ENCODE results near the gene NSG1.

NSG1 gene

DNA sequence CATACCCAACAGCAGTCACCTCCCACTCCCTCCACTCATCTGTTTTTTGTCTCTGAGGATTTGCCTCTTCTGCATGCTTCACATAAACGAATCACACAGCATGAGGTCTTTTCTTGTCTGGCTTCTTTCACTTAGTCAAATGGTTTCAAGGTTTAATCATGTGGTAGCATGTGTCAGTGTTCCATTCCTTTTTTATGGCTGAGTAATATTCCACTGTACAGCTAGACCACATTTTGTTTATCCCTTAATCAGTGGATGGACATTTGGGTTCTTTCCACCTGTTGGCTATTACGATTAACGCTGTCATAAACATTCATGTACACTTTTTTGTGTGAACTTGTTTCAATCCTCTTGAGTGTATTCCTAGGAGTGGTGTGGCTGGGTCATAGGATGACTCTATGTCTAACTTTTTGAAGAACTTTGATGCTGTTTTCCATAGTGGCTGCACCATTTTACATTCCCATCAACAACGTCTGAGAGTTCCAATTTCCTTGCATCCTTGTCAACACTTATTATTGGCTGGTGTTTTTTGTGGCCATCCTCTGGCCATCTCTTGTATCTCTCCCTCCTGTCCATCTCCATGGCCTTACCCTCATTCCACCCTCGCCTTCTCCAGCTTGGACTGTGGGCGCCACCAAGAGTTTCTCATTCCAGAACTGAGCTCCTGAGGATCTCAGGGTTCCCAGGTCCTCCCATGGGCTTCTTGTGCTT lies 12.4 kb upstream of the NSG1 start:
- DNase-seq, result no peak

DNA sequence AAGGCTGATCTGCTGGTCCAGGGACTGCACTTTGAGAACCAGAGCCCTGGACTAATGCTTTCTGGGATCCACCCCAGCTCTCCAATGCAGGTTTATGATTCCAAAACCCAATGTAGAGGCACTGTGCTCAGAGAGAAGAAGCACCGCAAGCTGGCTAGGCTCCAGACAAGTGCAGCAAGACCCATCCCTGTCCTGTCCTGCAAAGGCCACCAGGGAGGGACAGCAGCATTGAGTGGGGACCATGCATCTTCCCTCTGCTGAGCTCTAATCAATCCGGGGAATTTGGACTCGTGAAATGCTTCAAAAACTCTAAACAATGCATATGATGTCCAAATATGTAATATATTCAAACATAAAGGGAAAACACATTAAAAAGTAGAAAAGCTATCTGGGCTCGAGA lies 10.8 kb upstream of the NSG1 start:
- no peak for DNase-seq

DNA sequence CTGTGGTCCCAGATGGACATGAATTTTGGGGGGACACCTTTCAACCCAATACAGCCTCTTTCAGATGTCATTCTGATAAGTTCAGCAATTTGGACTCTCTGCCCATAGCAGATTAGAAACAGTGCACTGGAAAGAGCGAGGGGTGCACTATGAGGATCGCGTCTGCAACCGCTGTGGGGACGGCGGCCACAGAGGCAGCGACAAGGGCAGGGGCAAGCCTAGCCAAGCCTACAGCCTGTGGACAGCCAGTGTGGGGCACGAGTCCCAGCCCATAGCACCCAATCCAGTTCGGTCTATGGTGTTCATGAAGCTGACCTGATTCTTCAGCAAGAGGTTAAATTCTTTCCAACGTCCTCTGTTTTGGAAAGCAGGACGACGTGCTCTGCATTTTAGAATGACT lies 9.7 kb upstream of the NSG1 start:
- DNase-seq, result no peak

DNA sequence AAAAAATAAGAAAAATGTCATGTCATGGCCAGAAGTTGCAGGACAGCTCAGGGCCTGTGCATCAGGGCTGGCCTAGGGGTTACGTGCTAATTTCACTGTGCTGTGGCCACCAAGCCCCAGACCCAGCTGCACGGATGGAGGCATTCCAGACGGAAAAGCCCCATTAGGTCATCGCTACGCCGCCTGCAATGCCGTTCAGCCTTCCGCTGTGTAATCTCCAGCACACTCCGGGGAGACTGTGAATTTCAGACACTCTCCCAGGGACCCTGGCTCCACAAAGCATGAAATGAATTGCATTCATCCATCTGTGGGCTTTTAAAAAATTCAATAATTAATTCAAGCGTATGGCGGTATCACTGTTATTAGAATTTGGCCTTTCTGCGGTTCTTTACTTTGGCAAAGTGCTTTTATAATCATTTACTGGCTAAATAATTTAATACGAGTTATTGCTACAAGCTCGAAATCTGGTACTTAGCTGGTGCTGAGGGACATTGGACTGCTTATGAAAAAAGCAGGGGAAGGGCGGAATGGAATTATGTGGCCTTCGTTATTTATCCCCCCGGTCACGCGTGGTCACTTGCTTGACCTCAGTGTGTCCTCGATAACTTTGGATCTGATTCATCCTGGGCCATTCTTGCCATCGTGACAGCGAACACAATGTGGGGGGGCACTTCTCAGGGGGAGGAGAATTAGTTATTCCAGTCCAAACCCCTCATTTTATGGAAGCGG lies 9.0 kb upstream of the NSG1 start:
- no peak for DNase-seq

DNA sequence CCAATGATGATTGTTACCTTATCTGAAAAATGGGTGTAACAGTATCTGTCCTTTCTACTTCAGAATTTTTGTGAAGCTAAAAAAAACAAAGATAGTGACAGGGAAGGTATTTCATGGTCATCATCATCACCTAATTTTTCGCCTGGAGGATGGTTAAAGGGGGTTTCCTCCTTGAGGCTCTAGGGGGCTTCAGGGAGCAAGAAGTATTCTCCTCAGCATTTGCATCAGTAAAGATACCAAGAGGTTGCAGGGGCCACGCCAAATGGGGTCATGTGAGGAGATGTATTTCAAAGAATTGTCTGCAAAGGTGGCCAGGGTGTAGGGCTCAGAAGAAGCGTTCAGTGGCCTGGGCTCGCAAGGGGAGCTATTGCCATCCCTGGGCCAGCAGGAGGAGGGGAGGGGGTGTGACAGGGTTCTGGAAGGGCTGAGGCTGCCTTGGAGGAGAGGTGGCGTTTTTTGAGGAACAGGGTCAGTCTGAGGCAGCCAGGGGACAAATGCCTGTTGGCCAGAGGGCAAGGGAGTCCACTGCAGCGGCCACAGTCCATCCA lies 7.3 kb upstream of the NSG1 start:
- no peak for DNase-seq

DNA sequence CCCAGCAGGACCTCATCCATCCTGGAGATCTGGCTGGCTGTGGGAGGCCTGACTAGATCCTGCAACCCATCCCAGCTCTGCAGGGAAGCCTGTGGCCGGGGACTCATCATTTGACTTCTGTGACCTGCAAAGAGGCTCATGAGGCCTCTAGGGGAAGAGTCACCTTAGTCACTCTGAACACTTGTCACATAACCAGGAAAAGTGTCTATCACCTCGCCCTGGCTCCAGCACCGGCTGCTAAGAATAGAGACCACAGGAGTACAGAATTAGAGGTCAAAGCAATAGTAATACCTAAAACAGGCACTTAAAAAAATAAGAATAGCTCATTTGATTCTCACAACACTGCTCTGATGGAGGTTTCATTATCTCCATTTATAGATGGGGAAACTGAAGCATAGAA lies 3.8 kb upstream of the NSG1 start:
- DNase-seq, result no peak

DNA sequence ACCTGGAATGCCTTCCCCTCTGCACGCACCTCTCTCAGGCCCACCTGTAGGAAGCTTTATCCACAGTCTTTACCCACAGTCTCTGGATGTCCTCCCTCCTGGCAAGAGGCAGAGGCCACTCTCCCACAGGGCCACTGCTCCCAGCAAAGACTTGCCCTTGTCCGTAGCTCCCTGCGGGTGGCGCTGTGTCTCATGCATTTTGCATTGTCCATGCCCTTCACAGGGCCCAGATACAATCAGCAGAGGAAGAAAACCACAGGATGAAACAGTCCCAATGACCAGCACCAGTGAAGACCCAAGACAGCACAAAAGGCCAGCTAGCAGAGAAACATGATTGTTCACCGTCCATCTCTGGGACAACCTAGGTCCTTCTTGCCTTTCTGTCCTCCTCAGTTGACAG lies 2.1 kb upstream of the NSG1 start:
- no peak for DNase-seq

DNA sequence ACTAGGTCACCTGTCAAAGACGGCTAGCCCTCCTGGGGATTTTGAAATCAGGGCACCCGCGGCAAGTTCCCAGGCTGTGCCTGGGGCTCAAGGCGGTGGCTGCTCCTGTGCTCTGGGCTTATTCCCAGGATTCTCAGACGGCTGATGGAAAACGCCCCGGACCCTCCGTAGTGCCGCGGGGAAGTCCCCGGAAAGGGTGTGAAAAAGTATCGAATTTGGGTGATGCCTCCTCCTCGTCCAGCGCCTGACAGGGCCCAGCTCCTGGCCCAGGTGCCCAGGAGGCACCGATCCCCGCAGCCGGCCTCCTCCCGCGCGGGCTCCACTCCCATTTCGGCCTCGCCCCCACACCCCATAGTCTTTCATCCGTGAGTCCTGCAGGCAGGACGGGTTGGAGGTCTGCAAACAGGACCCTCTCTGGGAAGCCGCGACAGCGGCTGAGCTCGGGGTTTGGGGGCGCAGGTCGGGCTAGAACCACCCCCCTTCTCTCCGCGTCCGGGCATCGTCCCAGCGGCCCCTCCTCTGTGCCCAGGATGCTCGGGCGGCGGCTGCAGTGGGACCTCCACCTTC lies 1.1 kb upstream of the NSG1 start:
- no peak for DNase-seq

DNA sequence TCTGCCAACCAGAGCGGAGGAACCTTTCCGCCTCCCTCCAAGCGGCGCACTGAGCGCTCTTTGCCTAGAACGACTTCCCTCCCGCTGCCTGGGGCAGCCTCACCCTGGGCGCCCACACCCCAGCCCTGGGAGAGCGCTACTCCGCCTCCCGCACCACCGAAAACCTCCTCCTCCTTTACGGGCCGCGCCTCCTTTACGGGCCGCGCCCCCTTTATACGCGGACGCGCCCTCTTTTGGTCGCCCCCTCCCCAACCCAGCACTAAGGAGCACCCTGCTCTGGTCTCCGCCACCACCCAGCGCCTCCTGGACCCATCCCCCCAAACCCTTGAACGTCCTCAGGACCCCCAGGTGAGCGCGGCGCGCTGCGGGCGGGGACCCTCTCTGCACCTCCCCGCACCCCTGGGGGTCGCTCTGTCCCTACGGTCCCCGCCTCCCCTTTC lies 586 bp upstream of the NSG1 start:
- no peak for DNase-seq

DNA sequence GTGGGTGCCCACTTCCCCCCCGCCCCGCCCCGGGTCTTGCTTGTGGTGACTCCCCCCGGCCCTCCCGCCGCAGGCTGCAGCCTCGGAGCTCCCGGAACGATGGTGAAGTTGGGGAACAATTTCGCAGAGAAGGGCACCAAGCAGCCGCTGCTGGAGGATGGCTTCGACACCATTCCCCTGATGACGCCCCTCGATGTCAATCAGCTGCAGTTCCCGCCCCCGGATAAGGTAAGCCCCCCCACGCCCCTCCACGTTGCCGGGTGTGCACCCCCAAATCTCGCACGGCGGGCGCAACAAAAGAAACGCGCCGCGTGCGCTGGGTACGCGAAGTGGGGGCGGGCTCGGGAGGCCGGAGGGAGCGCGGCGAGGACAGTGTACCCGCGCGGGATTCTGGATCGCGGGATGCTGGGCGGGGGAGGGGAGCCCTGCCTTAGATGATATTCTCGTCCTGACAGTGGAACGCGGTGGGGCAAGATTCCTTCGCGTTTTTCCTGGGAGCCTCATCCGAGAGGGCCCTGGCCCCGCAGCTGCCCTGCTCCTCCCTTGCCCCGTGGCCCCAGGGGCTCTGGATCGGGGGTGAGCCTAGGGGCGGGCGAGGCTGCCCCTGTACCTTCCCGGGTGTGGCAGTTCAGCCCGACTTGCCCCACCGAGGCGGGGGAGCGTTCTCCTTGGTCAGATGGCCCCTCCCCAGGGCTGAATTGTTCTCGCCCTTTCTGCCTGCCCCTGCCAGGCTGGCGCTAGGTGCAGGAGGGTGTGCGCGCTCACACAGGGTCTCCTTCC lies 819 bp downstream of the NSG1 start:
- DNase-seq, result no peak

DNA sequence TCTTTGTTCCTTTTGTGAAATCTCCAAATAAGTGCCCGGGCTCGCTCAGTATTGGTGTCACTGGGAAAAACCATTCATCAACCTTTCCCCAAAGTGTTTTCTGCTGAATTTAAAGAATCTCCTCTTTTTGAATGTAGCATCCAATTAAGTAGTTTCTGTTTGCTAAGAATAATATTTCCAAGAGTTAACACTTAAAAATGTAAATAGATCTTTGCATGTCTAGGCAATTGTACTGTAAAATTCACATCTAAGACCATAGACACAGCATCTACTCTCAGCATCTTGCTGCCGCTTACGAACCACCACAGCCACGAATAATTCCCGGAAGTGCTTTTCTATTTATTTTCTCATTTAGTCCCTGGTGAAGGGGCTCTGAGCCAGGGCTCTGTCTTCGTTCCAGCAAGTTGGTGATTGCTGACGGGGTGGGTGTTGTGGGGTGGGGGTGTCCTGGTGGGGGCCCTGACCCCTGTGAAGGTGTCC lies 1.4 kb downstream of the NSG1 start:
- no peak for DNase-seq

DNA sequence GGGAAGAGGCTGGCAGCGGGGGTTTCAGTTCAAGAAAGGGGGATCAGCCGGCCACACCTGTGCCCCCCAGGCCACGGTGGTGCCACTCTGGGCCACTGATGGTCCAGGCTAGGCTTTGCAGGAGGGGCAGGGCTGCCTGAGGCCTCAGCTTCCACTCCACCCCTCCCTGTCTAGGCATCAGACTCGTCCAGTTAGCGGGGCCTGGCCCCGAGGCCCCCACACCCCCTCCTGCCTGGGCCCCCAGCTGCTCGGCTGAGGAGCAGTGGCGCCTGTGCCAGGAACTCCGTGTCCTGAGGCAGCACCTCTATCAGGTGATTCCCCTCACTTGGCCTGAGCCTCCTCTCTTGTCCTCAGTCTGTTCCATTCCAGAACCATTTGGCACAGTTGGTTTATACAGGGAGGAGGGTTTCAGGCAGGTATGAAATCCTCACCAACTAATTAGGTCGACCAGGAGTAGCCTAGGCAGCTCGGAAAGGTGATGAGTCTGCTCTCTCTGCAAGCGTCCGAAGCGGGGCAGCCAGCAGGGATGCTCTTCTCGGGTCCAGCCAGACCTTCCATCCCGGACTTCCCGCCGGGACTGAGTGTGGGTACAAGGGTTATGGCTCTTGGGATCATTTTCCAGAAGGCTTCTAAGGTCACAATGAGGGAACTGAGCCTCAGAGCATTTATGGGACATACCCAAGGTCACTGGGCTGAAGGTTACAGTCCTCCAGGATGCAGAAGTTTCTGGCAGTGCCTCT lies 2.1 kb downstream of the NSG1 start:
- DNase-seq, result no peak

DNA sequence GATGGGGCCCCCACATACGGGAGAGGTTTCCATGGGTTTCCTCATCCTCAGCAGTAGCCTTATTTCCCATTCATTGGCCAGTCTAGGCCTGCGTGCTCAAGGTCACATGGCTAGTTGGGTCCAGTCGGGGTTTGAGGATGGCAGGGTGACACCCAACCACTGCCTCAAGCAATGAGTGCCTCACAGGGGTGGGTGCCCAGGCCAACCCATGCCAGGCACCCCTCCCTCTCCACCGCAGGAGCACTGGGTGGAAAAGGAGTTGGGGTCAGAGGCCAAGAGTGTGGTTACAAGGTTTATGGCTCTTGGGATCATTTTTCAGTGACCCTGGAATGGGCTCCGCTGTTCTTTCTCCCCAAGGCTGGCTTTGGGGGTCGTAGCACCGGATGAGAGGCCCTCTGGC lies 3.1 kb downstream of the NSG1 start:
- DNase-seq, result no peak

DNA sequence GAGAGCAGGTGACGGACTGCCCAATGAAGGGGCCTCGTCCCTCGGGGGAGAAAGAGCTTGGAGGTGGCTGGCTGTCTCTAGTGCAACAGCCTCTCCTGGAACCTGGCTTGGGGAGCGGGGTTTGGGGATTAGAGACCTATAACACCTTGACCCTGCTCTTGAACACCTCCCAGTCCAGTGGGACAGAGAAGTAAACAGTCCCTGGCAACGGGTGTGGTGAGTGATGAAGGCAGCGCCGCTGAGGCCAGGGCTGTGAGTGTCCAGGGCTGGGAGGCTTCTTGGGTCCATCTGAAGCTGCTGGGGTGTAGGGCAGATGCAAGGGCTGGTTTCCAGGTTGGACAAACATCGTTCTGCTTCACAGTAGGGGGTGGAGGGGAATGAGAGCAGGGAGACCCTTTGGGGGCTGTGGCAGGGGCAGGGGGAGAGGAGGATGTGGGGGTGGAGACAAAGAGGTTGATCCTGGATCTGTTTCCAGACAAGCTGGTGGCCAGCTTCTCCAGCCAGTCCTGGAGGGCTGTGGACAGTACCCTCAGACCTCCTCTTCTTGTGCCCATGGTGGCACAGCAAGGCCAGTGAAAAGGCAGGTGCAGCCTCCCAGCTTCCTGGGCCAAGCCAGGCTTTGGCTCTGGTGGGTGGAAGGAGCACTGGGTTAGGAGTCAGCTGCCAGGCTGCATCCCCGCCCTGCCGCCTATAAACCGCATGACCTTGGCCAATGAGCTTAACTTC lies 3.8 kb downstream of the NSG1 start:
- DNase-seq, result no peak

DNA sequence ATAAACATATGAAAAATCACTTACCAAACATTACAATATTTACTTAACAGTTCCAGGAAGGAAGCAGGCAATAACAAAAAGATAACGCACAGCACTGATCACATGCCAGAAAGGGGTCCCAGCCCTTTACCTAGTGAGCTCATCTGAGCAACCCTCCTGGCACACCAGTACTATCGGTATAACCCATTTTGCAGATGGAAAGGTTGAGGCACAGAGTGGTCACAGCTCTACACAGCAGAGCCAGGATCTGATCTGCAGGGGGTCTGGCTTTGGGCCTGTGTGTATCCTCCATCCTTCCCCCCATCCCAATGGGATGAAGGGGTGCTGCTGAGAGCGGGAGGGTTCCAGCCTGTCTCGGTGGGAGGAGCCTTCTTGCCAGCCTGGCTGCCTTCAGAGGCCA lies 5.0 kb downstream of the NSG1 start:
- no peak for DNase-seq

DNA sequence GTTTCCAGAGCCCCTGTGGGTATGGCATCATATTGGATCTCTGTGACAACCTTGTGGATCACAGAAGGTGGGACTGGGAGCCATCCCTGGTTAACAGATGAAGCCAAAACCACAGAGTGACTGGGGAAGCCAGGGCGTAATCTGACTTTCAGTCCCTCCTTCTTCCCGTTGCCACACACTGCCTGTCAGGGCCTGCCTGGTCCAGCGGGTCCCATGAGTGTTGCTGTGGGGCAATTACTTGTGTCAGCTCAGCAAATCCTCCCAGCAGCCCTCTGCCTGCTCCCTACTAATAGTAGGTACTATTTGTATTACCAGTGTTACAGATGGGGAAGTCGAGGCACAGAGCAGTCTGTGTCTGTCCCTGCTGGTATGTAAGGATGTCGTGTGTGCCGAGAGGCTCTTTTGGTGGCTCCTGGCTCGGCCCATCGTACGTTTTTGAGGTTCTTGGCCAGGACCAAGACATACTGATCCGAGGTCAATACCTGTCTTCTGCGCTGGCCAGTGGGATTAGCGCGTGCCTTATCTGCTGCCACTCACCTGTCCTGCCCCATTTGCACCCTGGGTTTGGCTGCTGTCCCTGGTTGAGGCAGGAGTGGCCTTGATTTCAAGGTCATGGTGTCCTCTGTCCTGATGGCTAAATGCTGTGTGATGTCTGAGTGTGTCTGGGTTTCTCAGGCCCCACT lies 5.7 kb downstream of the NSG1 start:
- DNase-seq, result no peak

DNA sequence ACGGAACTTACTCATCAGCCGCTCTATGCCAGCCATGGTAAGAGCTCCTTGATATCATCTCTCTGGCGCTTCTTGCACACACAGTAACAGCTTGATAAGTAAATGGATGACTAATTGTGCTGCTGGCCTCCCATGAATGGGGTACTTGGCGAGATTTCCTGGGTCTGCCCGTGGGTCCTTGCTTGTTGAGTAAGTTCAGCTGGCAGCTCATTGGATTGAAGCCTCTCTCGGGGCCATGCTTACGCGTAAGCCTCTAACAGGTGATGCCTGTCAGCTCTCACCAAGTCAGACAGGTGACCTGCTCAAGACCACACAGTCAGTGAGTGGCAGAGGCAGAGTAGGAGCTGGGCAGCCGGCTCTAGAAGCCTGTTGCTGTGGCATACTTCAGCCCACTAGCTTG lies 7.7 kb downstream of the NSG1 start:
- no peak for DNase-seq

DNA sequence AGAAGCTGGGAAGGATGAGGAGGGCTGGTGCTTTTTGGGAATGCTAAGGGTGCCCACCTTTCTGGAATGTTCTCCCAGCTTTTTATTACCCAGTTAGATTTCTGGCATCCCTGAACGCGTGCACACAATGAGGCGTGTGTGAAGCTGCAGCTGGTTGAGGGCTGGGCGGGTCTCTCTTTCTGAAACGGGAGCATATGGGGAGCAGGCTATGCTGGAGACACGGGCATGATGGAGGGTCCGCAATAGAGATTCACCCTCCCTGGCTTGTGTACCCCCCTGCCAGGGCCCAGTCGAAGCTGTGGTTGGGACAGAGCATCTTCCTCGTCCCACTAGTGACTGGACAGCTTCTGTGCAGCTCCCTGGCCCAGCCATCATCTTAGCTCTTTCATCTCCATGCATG lies 8.5 kb downstream of the NSG1 start:
- DNase-seq, result no peak

DNA sequence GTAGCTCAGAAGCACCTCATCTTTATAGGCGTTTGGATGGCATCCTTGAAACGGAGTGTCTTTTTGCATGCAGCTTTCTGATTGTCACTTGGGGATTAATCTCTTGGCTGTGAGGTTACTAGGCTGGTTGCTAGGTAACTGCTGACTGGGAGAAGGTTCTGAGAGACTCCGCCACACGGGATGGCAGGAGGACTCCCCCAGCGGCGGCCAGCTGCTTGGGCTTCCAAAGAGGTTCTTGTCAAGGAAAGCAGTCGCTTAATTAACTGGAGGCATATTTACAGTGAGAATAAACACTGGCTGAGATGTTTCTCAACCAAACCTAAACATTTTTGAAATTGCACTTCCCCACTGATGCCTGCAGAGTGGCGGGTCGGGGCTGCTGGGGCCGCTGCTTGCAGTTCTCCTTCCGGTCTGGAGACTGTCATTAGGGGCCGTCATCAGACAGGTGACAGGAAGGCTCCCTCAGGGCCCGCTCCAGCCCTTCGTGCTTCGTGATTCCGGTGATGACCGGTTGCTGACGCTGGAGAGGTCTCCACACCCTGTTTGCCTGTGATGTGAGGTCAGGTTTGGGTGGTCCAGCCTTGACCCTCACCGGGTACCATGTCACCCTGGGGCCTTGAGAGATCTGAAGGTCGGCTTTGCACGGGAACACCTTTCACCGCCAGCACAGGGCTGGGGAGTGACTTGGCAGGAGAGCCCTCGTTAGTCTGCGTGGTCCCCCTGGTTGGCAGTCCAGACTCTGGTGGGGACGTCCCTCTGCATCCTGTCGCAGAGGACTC lies 9.1 kb downstream of the NSG1 start:
- no peak for DNase-seq

Data from bone marrow (tissue), 2 donors.